Gastrocnemius medialis (tissue), 4 donors: ENCODE results near the gene MGMT. TPM values are rescaled to one million over a fixed set of nuclear protein-coding genes. Genes with fewer than 3 reads are reported as not detected.

Experiments used
- ATAC-seq, 2 donors: fragments of 150-250 bp; one replicate each; pipeline ENCODE4 v1.9.1; 2016
- DNase-seq, 2 donors: peaks; one replicate each; pipeline ENCODE4 v3.0.0-alpha.2; 2019
- H3K27ac ChIP-seq, 4 donors: fragments of 200-600 bp; sonication (generic); 1 replicate in 1 of 4; 2 replicates in 3 of 4; pipeline ENCODE4 v1.5.1; 2016 to 2018; ENCODE audit warnings: mild to moderate bottlenecking in 2 of 4, moderate library complexity in 1 of 4
- H3K27me3 ChIP-seq, 3 donors: fragments of 200-600 bp; sonication (generic) in 2 of 3; 1 replicate in 1 of 3; 2 replicates in 2 of 3; pipeline versions ENCODE4 v1.5.1 to v1.6.0; 2016 to 2019; ENCODE audit warnings: mild to moderate bottlenecking in 1 of 3, moderate library complexity in 1 of 3
- H3K36me3 ChIP-seq, 2 donors: fragments of 200-600 bp; sonication (generic) in 1 of 2; one replicate each; pipeline ENCODE4 v1.5.1; 2017 to 2018
- H3K4me1 ChIP-seq, 2 donors: fragments of 200-600 bp; sonication (generic) in 1 of 2; one replicate each; pipeline ENCODE4 v1.5.1; 2016 to 2017; ENCODE audit warnings: mild to moderate bottlenecking in 2 of 2
- H3K4me3 ChIP-seq, 4 donors: fragments of 200-600 bp; sonication (generic) in 3 of 4; 1 replicate in 1 of 4; 2 replicates in 3 of 4; pipeline ENCODE4 v1.5.1; 2016 to 2019; ENCODE audit warnings: mild to moderate bottlenecking in 2 of 4
- H3K9me3 ChIP-seq, 3 donors: fragments of 200-600 bp; sonication (generic) in 2 of 3; 1 replicate in 1 of 3; 2 replicates in 2 of 3; pipeline ENCODE4 v1.5.1; 2016 to 2019
- POLR2A ChIP-seq, 2 donors: fragments of 450-650 bp; IDR thresholded peaks; one replicate each; pipeline ENCODE4 v1.6.1; 2017; ENCODE audit warnings: antibody characterized with exemption in 2 of 2, mild to moderate bottlenecking in 2 of 2, moderate library complexity in 2 of 2
- in situ Hi-C, 4 donors: fragments of 200-750 bp; cut with MboI; loops; one replicate each; pipeline versions ENCODE4 v1.15.0 to v1.8.0; 2017; ENCODE audit warnings: low sequenced_read_pairs in 4 of 4
- intact Hi-C: fragments of 100-400 bp; cut with DNase I; formaldehyde crosslinking; loops from one replicate; pipeline ENCODE4 v1.15.1; 2023; ENCODE audit warnings: low total_unique reads
- total RNA-seq, 4 donors: library from RNA; depleted of rRNA; stranded (reverse); fragments of >200 nt; gene quantifications; one replicate each; pipeline versions ENCODE4 v1.1.0 to v1.2.3, GENCODE V29; 2016
- TF ChIP-seq, protein P1 (sequence below), 5 experiments: fragments of 450-650 bp in 3 of 5; fragments of 200-600 bp in 2 of 5; sonication (generic) in 2 of 5; IDR thresholded peaks in 4 of 5; conservative IDR thresholded peaks in 1 of 5; 1 replicate in 4 of 5; 2 replicates in 1 of 5; pipeline ENCODE4 v1.5.1; 2016 to 2019; ENCODE audit warnings: antibody characterized with exemption in 5 of 5, mild to moderate bottlenecking in 3 of 5, moderate library complexity in 3 of 5

Gene MGMT
- total RNA-seq, 4 donors from 2014 or later = 8.9 to 20.7 (median 17.1) TPM

GRCh38 chr10:129608653-129609052 is 141.6 kb downstream of the MGMT start:
- H3K9me3 ChIP-seq = no peaks in the 10 kb centered on the region
- H3K36me3 ChIP-seq = no peaks in the 10 kb centered on the region
- H3K27me3 ChIP-seq = no peaks in the 10 kb centered on the region
- intact Hi-C loops = no loop called here
- DNase-seq (no peak), ATAC-seq (no peak)
- H3K27ac ChIP-seq = no peak overlapping the region
- in situ Hi-C loops = no loop called here
- TF ChIP-seq, protein P1, sequence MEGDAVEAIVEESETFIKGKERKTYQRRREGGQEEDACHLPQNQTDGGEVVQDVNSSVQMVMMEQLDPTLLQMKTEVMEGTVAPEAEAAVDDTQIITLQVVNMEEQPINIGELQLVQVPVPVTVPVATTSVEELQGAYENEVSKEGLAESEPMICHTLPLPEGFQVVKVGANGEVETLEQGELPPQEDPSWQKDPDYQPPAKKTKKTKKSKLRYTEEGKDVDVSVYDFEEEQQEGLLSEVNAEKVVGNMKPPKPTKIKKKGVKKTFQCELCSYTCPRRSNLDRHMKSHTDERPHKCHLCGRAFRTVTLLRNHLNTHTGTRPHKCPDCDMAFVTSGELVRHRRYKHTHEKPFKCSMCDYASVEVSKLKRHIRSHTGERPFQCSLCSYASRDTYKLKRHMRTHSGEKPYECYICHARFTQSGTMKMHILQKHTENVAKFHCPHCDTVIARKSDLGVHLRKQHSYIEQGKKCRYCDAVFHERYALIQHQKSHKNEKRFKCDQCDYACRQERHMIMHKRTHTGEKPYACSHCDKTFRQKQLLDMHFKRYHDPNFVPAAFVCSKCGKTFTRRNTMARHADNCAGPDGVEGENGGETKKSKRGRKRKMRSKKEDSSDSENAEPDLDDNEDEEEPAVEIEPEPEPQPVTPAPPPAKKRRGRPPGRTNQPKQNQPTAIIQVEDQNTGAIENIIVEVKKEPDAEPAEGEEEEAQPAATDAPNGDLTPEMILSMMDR (IDR thresholded peaks at IDR 0.05 in 4 of 5, conservative IDR thresholded peaks at IDR 0.05 in 1 of 5) = no peak
- no peak for TF ChIP-seq POLR2A (IDR thresholded peaks at IDR 0.05)
- no peak overlapping the region for H3K4me3 ChIP-seq
- peaks cover 0 to 8% of the 10 kb centered on the region in 2 donors for H3K4me1 ChIP-seq

DNA sequence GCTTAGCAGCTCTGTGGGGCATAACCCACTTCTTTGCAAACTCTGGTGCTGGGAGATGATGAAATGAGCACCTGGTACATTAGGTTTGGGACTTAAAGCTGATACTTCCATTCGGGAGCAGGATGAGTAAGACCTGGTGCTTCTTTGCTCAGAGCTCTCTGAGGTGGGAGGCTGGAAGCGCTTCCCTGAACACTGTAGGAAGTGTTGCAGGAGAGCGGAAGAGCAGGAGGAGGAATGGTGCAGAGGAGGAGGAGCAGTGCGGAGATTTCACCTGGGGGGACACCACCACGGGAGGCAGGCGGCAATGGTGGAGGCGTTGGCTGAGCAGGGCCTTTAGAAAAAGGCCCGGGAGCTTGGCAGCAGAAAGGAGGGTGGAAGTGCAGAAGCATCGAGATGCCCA is 142.5 kb downstream of the MGMT start:
- Histone ChIP-seq H3K4me1 (peaks cover 0 to 8% of the 10 kb centered on the region in 2 donors), H3K27ac (no peak overlapping the region), H3K27me3 (no peaks in the 10 kb centered on the region), H3K9me3 (no peaks in the 10 kb centered on the region), H3K36me3 (no peaks in the 10 kb centered on the region), H3K4me3 (no peak overlapping the region)
- TF ChIP-seq, protein P1 (IDR thresholded peaks at IDR 0.05 in 4 of 5, conservative IDR thresholded peaks at IDR 0.05 in 1 of 5) = no peak
- no peak for TF ChIP-seq POLR2A (IDR thresholded peaks at IDR 0.05)
- intact Hi-C loops = no loop called here
- no peak for ATAC-seq
- in situ Hi-C loops = no loop called here
- DNase-seq = no peak

GRCh38 chr10:129612481-129613109 is 145.6 kb downstream of the MGMT start:
- no peaks in the 10 kb centered on the region for H3K27me3 ChIP-seq
- H3K4me3 ChIP-seq = no peak overlapping the region
- H3K36me3 ChIP-seq = no peaks in the 10 kb centered on the region
- DNase-seq = no peak
- intact Hi-C loops = no loop called here
- H3K27ac ChIP-seq = peak overlapping the region in 1 of 4 donors; percentile 17
- ATAC-seq = no peak
- H3K4me1 ChIP-seq = peaks cover 0 to 5% of the 10 kb centered on the region in 2 donors
- H3K9me3 ChIP-seq = no peaks in the 10 kb centered on the region
- in situ Hi-C loops = no loop called here
- no peak for TF ChIP-seq POLR2A (IDR thresholded peaks at IDR 0.05)
- TF ChIP-seq, protein P1 (IDR thresholded peaks at IDR 0.05 in 4 of 5, conservative IDR thresholded peaks at IDR 0.05 in 1 of 5) = no peak

GRCh38 chr10:129613377-129613980 is 146.4 kb downstream of the MGMT start:
- no peak for DNase-seq
- no peaks in the 10 kb centered on the region for H3K36me3 ChIP-seq
- no peak overlapping the region for H3K4me3 ChIP-seq
- intact Hi-C loops = no loop called here
- peaks cover 0 to 5% of the 10 kb centered on the region in 2 donors for H3K4me1 ChIP-seq
- TF ChIP-seq POLR2A (IDR thresholded peaks at IDR 0.05) = no peak
- TF ChIP-seq, protein P1 (IDR thresholded peaks at IDR 0.05 in 4 of 5, conservative IDR thresholded peaks at IDR 0.05 in 1 of 5) = no peak
- in situ Hi-C loops = no loop called here
- ATAC-seq = no peak
- no peaks in the 10 kb centered on the region for H3K27me3 ChIP-seq
- H3K9me3 ChIP-seq = no peaks in the 10 kb centered on the region
- no peak overlapping the region for H3K27ac ChIP-seq
